HepG2 (cell line): ENCODE results near the gene PPP1CA. TPM values are rescaled to one million over a fixed set of nuclear protein-coding genes. Genes with fewer than 3 reads are reported as not detected.

ENCODE experiments used
- ATAC-seq: fragments of 200-7000 bp; cut with Tn5 transposase; 3 replicates; pipeline ENCODE4 v1.9.1; 2020; ENCODE audit warnings: mild to moderate bottlenecking, moderate library complexity
- BruUV-seq: library from RNA; stranded (reverse); fragments of 400-500 nt; replicated peaks from 2 replicates; lab custom pipeline; 2021; lab: Mats Ljungman, UMichigan
- CTCF ChIA-PET: fragments of 300-600 bp; formaldehyde crosslinking; extraction: SDS; loops from one replicate; lab custom pipeline; 2021; ENCODE audit warnings: low total read pairs, inconsistent platforms, low intra/inter-chr PET ratio; lab: Yijun Ruan, JAX
- POLR2A ChIA-PET: fragments of 350-600 bp; sonication (Branson Sonifier 250); formaldehyde crosslinking; loops from one replicate; lab custom pipeline; 2020; ENCODE audit warnings: antibody characterized with exemption, inconsistent platforms; lab: Yijun Ruan, JAX
- DNase-seq: peaks from one replicate; pipeline ENCODE4 v3.0.0-alpha.2; 2015; ENCODE audit warnings: low spot score
- FAIRE-seq: peaks from 3 replicates; lab custom pipeline; 2011; peaks lifted over from hg19 to GRCh38; lab: Jason Lieb, UNC
- H2AFZ ChIP-seq: one replicate; pipeline ENCODE4 v1.6.1; 2011; ENCODE audit warnings: low read length, inconsistent platforms
- H3K27ac ChIP-seq: fragments of 300-600 bp; 3 replicates; pipeline ENCODE4 v1.8.0; 2011; ENCODE audit warnings: mixed run types, mild to moderate bottlenecking, mixed read lengths, low read length, inconsistent platforms; ENCODE audit not compliant: insufficient read depth; ENCODE audit errors: extremely low read length
- H3K27me3 ChIP-seq, 2 experiments: fragments of 200-600 bp in 1 of 2; 2 replicates in 1 of 2; 3 replicates in 1 of 2; pipeline versions ENCODE4 v1.6.0 to v1.8.0; 2011; ENCODE audit warnings: low read length in 2 of 2, mild to moderate bottlenecking in 2 of 2, moderate library complexity in 2 of 2, inconsistent platforms in 1 of 2; ENCODE audit not compliant: insufficient read depth in 2 of 2, control insufficient read depth in 1 of 2
- H3K36me3 ChIP-seq, 2 experiments: fragments of 200-600 bp in 1 of 2; replicated peaks in 1 of 2; 2 replicates in 1 of 2; 3 replicates in 1 of 2; pipeline versions ENCODE4 v1.5.1 to v1.8.0; 2011; ENCODE audit warnings: low read length in 2 of 2, inconsistent platforms in 1 of 2; ENCODE audit not compliant: insufficient read depth in 2 of 2, control insufficient read depth in 1 of 2
- H3K4me1 ChIP-seq: 2 replicates; pipeline ENCODE4 v1.5.1; 2012; ENCODE audit warnings: low read length, inconsistent platforms; ENCODE audit not compliant: insufficient read depth
- H3K4me2 ChIP-seq: 2 replicates; pipeline ENCODE4 v1.6.0; 2011; ENCODE audit warnings: low read depth, low read length, inconsistent platforms
- H3K4me3 ChIP-seq, 3 experiments: fragments of 200-600 bp in 1 of 3; sonication (generic), shearing (Covaris generic) in 1 of 3; replicated peaks in 1 of 3; 2 replicates each; pipeline ENCODE4 v1.5.1; 2011 to 2016; ENCODE audit warnings: low read length in 3 of 3, inconsistent platforms in 2 of 3, low read depth in 2 of 3, mild to moderate bottlenecking in 2 of 3, control low read depth in 1 of 3, mixed read lengths in 1 of 3; ENCODE audit not compliant: insufficient read depth in 1 of 3
- H3K79me2 ChIP-seq: one replicate; pipeline ENCODE4 v1.6.1; 2011; ENCODE audit warnings: low read length, inconsistent platforms; ENCODE audit not compliant: insufficient read depth
- H3K9ac ChIP-seq: 2 replicates; pipeline ENCODE4 v1.6.0; 2011; ENCODE audit warnings: mild to moderate bottlenecking, low read depth, low read length, inconsistent platforms; ENCODE audit not compliant: insufficient read depth
- H3K9me3 ChIP-seq: 2 replicates; pipeline ENCODE4 v1.5.1; 2012; ENCODE audit warnings: mild to moderate bottlenecking, low read length
- H4K20me1 ChIP-seq: 2 replicates; pipeline ENCODE4 v1.6.0; 2011; ENCODE audit warnings: inconsistent platforms, mild to moderate bottlenecking, low read length, moderate library complexity; ENCODE audit not compliant: insufficient read depth
- CCAR2 ChIP-seq: fragments of 200-400 bp; formaldehyde crosslinking; optimal IDR thresholded peaks from 2 replicates; pipeline ENCODE3; 2018; ENCODE audit warnings: low read depth, mild to moderate bottlenecking, low read length, moderate library complexity
- HMG20B ChIP-seq: conservative IDR thresholded peaks from 2 replicates; pipeline ENCODE4 v1.6.1; 2016; ENCODE audit warnings: missing genetic modification reagents, missing compliant biosample characterization
- KAT7 ChIP-seq: IDR thresholded peaks from 2 replicates; pipeline ENCODE4 v1.6.1; 2018; ENCODE audit warnings: borderline replicate concordance, missing compliant biosample characterization
- ZBTB1 ChIP-seq: sonication (generic); formaldehyde crosslinking; IDR thresholded peaks from 2 replicates; pipeline ENCODE4 v1.4.0; 2020; ENCODE audit warnings: missing genetic modification reagents, borderline replicate concordance
- ZBTB26 ChIP-seq: IDR thresholded peaks from 2 replicates; pipeline ENCODE4 v1.6.1; 2016; ENCODE audit warnings: missing compliant biosample characterization, missing genetic modification reagents, borderline replicate concordance
- ZNF124 ChIP-seq: sonication (generic); formaldehyde crosslinking; IDR thresholded peaks from 2 replicates; pipeline ENCODE4 v1.4.0; 2020; ENCODE audit warnings: missing genetic modification reagents
- ZNF430 ChIP-seq: sonication (generic); formaldehyde crosslinking; IDR thresholded peaks from 2 replicates; pipeline ENCODE4 v1.9.0; 2021; ENCODE audit warnings: mild to moderate bottlenecking, missing genetic modification reagents
- ZNF557 ChIP-seq: sonication (generic); formaldehyde crosslinking; IDR thresholded peaks from 2 replicates; pipeline ENCODE4 v1.4.0; 2020; ENCODE audit warnings: missing genetic modification reagents
- ZNF570 ChIP-seq: sonication (generic); formaldehyde crosslinking; IDR thresholded peaks from 2 replicates; pipeline ENCODE4 v1.4.0; 2020; ENCODE audit warnings: mild to moderate bottlenecking, missing genetic modification reagents, borderline replicate concordance
- ZNF737 ChIP-seq: sonication (generic); formaldehyde crosslinking; IDR thresholded peaks from 2 replicates; pipeline ENCODE4 v1.5.0; 2020; ENCODE audit warnings: missing genetic modification reagents, mild to moderate bottlenecking, borderline replicate concordance
- ZXDC ChIP-seq: sonication (generic); formaldehyde crosslinking; IDR thresholded peaks from 2 replicates; pipeline ENCODE4 v1.5.0; 2020; ENCODE audit warnings: mild to moderate bottlenecking, missing genetic modification reagents
- WGBS: methylation state at CpG from one replicate; pipeline ENCODE4 v1.1.6; 2017; ENCODE audit warnings: low lambda C conversion rate; 5-methylcytosine and 5-hydroxymethylcytosine counted together
- in situ Hi-C: cut with HindIII; loops from 2 replicates; pipeline ENCODE4 v1.10.0; 2017; ENCODE audit warnings: low pct_unique_long_range_greater_than_20kb; ENCODE audit not compliant: extremely low pct_ligation_motif_present
- intact Hi-C: fragments of 100-400 bp; cut with micrococcal nuclease; formaldehyde crosslinking; loops from one replicate; pipeline ENCODE4 v1.10.0; 2022; ENCODE audit not compliant: unreplicated experiment
- polyA plus RNA-seq, 8 experiments: library from polyadenylated mRNA; depleted of rRNA in 3 of 8; stranded (reverse) in 7 of 8; unstranded in 1 of 8; fragments of >200 nt; fragmentation: Illumina TruSeq in 4 of 8; extraction: Trizol in 4 of 8; gene quantifications; 2 replicates each; pipeline versions ENCODE4 v1.2.1 to v1.2.3, GENCODE V29; 2011 to 2016; ENCODE audit warnings: low read depth in 4 of 8, missing spikeins in 1 of 8, mixed read lengths in 1 of 8; ENCODE audit not compliant: insufficient read depth in 1 of 8
- total RNA-seq, 5 experiments: library from RNA; depleted of rRNA; stranded (reverse); fragments of >200 nt; fragmentation: Illumina TruSeq; extraction: Trizol; gene quantifications; 2 replicates each; pipeline ENCODE4 v1.2.3, GENCODE V29; 2016; ENCODE audit warnings: low read depth in 1 of 5
- TF ChIP-seq, protein P1 (sequence below): sonication (generic); formaldehyde crosslinking; conservative IDR thresholded peaks from 2 replicates; pipeline ENCODE4 v1.8.0; 2022; ENCODE audit warnings: missing genetic modification reagents
- TF ChIP-seq, protein P2 (sequence below): IDR thresholded peaks from 2 replicates; pipeline ENCODE4 v1.4.0; 2020; ENCODE audit warnings: mild to moderate bottlenecking, missing genetic modification reagents

Gene PPP1CA
- total and polyA plus RNA-seq, 2 of the 13 experiments (the other 11 are each of a cell fraction or from before 2014, with no cell fraction given): 149 to 170 TPM

DNA sequence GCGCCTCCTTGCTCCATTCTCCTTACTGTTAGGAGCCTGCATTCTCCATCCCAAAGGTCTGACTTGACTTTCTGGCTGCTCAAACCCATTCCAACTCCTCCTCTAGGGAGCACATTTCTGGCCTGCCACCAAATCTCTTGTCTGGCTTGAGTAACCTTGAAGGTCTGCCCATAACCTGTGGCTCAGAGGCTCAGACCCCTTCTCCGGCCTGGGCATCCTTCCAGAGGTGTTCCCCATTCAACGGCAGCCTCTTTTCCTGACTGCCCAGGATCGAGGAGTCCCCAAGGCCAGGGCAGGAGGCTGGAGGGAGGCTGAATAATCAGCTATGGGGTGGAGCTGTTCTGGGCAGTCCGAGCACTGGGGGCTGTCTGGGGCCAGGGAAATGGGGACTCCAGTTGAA is 7.7 kb downstream of the PPP1CA start:
- intact Hi-C loops: no loop called here
- DNase-seq: no peak
- in situ Hi-C loops: no loop called here
- Histone ChIP-seq H3K27ac (no peak overlapping the region), H4K20me1 (no peaks in the 10 kb centered on the region), H3K9me3 (no peaks in the 10 kb centered on the region), H3K4me3 (no peak overlapping the region), H3K4me1 (peaks cover 35% of the 10 kb centered on the region), H2AFZ (no peak overlapping the region), H3K9ac (no peak overlapping the region), H3K4me2 (no peak overlapping the region), H3K27me3 (no peaks in the 10 kb centered on the region), H3K36me3 (peaks cover 14 to 24% of the 10 kb centered on the region in 2 experiments; a peak in 4 of 5 replicates), H3K79me2 (peaks cover 10% of the 10 kb centered on the region)
- 84% methylated on average over 5 of the region's 5 CpGs for WGBS
- ChIA-PET POLR2A (interaction anchor here (3.8 kb wide), 1 partner anchor 7 kb away, joined by 81 read pairs; the partner anchor contains the start of gene PPP1CA), CTCF (no interaction called here)
- no TSS peak for BruUV-seq
- FAIRE-seq: no peak
- ATAC-seq: no peak
- TF ChIP-seq ZNF737 (CRISPR knock-in tag) (no peak), ZNF557 (CRISPR knock-in tag) (no peak), ZNF570 (CRISPR knock-in tag) (no peak), ZNF430 (no peak), ZBTB26 (CRISPR knock-in tag) (no peak), ZNF124 (CRISPR knock-in tag) (no peak), HMG20B (no peak), ZXDC (CRISPR knock-in tag) (no peak), CCAR2 (no peak), KAT7 (CRISPR knock-in tag) (no peak), ZBTB1 (CRISPR knock-in tag) (no peak)
- TF ChIP-seq, protein P1, sequence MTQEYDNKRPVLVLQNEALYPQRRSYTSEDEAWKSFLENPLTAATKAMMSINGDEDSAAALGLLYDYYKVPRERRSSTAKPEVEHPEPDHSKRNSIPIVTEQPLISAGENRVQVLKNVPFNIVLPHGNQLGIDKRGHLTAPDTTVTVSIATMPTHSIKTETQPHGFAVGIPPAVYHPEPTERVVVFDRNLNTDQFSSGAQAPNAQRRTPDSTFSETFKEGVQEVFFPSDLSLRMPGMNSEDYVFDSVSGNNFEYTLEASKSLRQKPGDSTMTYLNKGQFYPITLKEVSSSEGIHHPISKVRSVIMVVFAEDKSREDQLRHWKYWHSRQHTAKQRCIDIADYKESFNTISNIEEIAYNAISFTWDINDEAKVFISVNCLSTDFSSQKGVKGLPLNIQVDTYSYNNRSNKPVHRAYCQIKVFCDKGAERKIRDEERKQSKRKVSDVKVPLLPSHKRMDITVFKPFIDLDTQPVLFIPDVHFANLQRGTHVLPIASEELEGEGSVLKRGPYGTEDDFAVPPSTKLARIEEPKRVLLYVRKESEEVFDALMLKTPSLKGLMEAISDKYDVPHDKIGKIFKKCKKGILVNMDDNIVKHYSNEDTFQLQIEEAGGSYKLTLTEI (CRISPR knock-in tag): no peak
- TF ChIP-seq, protein P2, sequence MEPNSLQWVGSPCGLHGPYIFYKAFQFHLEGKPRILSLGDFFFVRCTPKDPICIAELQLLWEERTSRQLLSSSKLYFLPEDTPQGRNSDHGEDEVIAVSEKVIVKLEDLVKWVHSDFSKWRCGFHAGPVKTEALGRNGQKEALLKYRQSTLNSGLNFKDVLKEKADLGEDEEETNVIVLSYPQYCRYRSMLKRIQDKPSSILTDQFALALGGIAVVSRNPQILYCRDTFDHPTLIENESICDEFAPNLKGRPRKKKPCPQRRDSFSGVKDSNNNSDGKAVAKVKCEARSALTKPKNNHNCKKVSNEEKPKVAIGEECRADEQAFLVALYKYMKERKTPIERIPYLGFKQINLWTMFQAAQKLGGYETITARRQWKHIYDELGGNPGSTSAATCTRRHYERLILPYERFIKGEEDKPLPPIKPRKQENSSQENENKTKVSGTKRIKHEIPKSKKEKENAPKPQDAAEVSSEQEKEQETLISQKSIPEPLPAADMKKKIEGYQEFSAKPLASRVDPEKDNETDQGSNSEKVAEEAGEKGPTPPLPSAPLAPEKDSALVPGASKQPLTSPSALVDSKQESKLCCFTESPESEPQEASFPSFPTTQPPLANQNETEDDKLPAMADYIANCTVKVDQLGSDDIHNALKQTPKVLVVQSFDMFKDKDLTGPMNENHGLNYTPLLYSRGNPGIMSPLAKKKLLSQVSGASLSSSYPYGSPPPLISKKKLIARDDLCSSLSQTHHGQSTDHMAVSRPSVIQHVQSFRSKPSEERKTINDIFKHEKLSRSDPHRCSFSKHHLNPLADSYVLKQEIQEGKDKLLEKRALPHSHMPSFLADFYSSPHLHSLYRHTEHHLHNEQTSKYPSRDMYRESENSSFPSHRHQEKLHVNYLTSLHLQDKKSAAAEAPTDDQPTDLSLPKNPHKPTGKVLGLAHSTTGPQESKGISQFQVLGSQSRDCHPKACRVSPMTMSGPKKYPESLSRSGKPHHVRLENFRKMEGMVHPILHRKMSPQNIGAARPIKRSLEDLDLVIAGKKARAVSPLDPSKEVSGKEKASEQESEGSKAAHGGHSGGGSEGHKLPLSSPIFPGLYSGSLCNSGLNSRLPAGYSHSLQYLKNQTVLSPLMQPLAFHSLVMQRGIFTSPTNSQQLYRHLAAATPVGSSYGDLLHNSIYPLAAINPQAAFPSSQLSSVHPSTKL (CRISPR knock-in tag): no peak
